Stomach (tissue), 9 donors: ENCODE measurements around the gene RAB20. TPM values are rescaled to one million over a fixed set of nuclear protein-coding genes. Genes with fewer than 3 reads are reported as not detected.

Source experiments
- DNase-seq, 2 donors: peaks; one replicate each; pipeline versions ENCODE4 v3.0.0 to v3.0.0-alpha.2; 2013 to 2019
- H3K27ac ChIP-seq, 5 donors: fragments of 200-600 bp in 4 of 5; sonication (generic) in 4 of 5; one replicate each; pipeline ENCODE4 v1.5.1; 2013 to 2019; ENCODE audit warnings: mild to moderate bottlenecking in 1 of 5, moderate library complexity in 1 of 5
- H3K27me3 ChIP-seq, 3 donors: fragments of 200-600 bp; sonication (generic); one replicate each; pipeline ENCODE4 v1.5.1; 2017 to 2019; ENCODE audit warnings: mixed run types in 1 of 3
- H3K36me3 ChIP-seq, 4 donors: fragments of 200-600 bp; sonication (generic); 1 replicate in 3 of 4; 2 replicates in 1 of 4; pipeline ENCODE4 v1.5.1; 2016 to 2019
- H3K4me1 ChIP-seq, 4 donors: fragments of 200-600 bp; sonication (generic); one replicate each; pipeline ENCODE4 v1.5.1; 2016 to 2019
- H3K4me3 ChIP-seq, 4 donors: fragments of 200-600 bp; sonication (generic) in 3 of 4; one replicate each; pipeline ENCODE4 v1.5.1; 2016 to 2019; ENCODE audit warnings: mild to moderate bottlenecking in 1 of 4
- H3K9me3 ChIP-seq, 4 donors: fragments of 200-600 bp; sonication (generic); one replicate each; pipeline ENCODE4 v1.5.1; 2016 to 2019
- EP300 ChIP-seq: sonication (generic); formaldehyde crosslinking; IDR thresholded peaks from one replicate; pipeline ENCODE4 v1.6.1; 2017; ENCODE audit warnings: antibody characterized with exemption
- POLR2A ChIP-seq, 4 donors: fragments of 450-650 bp; IDR thresholded peaks; one replicate each; pipeline ENCODE4 v1.6.1; 2016; ENCODE audit warnings: antibody characterized with exemption in 4 of 4, control low read depth in 2 of 4, mild to moderate bottlenecking in 1 of 4, moderate library complexity in 1 of 4
- POLR2AphosphoS5 ChIP-seq, 3 donors: sonication (generic); formaldehyde crosslinking; IDR thresholded peaks; one replicate each; pipeline ENCODE4 v1.6.1; 2016; ENCODE audit warnings: antibody characterized with exemption in 3 of 3
- WGBS, 5 donors: extraction: QIAGEN DNeasy Blood & Tissue Kit in 3 of 5; methylation state at CpG; one replicate each; pipeline versions ENCODE4 v1.1.5 to v1.1.7; 2013 to 2018; 5-methylcytosine and 5-hydroxymethylcytosine counted together
- intact Hi-C: fragments of 100-400 bp; cut with DNase I; formaldehyde crosslinking; loops from one replicate; pipeline ENCODE4 v1.15.1; 2023; ENCODE audit warnings: low total_unique reads
- polyA plus RNA-seq, 3 donors: library from polyadenylated mRNA; stranded (reverse); fragments of 200-250 nt; gene quantifications; one replicate each; pipeline ENCODE4 v1.2.3, GENCODE V29; 2013
- total RNA-seq, 5 donors: library from RNA; depleted of rRNA; stranded (reverse); fragments of >200 nt; gene quantifications; one replicate each; pipeline versions ENCODE4 v1.1.0 to v1.2.3, GENCODE V29; 2014 to 2016
- TF ChIP-seq, protein P1 (sequence below), 7 experiments: fragments of 450-650 bp in 4 of 7; fragments of 200-600 bp in 3 of 7; sonication (generic) in 3 of 7; IDR thresholded peaks; one replicate each; pipeline ENCODE4 v1.5.1; 2016 to 2019; ENCODE audit warnings: antibody characterized with exemption in 7 of 7, control low read depth in 2 of 7, mild to moderate bottlenecking in 1 of 7
- donor health status: healthy with polysubstance abuse.
- donor health status: Bipolar disorder and iron deficiency.
- donor health status: healthy.

RAB20 gene
- total and polyA plus RNA-seq, 8 donors: 11.7 to 44.6 (median 29.5) TPM

DNA sequence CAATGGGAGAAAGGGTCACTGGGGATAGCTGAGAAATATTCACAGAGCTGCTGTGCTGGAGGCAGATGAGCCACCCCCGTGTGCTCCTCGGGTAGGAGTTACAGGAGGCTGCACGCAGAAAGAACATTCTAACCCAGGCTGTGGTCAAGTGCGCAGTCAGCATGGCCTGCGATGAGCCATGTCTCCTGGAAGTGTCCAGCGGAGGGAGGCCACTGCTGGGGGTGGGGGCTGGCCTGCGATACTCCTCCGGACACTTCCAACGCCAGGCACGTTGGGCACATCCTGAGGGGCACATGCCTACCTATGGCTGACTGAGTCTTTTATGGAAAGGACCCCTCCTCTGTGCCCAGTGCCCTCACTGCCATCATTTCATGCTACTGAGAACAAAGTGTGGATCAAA, 55.9 kb downstream of the RAB20 start:
- WGBS, 5 donors: 92 to 99% (median 93%) methylated on average over 5 to 10 of the region's 10 CpGs
- TF ChIP-seq POLR2AphosphoS5 (IDR thresholded peaks at IDR 0.05) (no peak), EP300 (no peak), POLR2A (IDR thresholded peaks at IDR 0.05) (no peak)
- TF ChIP-seq, protein P1, sequence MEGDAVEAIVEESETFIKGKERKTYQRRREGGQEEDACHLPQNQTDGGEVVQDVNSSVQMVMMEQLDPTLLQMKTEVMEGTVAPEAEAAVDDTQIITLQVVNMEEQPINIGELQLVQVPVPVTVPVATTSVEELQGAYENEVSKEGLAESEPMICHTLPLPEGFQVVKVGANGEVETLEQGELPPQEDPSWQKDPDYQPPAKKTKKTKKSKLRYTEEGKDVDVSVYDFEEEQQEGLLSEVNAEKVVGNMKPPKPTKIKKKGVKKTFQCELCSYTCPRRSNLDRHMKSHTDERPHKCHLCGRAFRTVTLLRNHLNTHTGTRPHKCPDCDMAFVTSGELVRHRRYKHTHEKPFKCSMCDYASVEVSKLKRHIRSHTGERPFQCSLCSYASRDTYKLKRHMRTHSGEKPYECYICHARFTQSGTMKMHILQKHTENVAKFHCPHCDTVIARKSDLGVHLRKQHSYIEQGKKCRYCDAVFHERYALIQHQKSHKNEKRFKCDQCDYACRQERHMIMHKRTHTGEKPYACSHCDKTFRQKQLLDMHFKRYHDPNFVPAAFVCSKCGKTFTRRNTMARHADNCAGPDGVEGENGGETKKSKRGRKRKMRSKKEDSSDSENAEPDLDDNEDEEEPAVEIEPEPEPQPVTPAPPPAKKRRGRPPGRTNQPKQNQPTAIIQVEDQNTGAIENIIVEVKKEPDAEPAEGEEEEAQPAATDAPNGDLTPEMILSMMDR (IDR thresholded peaks at IDR 0.05): no peak
- Histone ChIP-seq H3K4me1 (peaks cover 32 to 64% (median 43%) of the 10 kb centered on the region in 4 donors), H3K9me3 (peaks cover 0 to 3% (median 0%) of the 10 kb centered on the region in 4 donors), H3K36me3 (peaks cover 40 to 90% (median 89%) of the 10 kb centered on the region in 4 donors), H3K27ac (peak overlapping the region in 4 of 5 donors; percentile 88 to 94 (median 90)), H3K4me3 (no peak overlapping the region), H3K27me3 (no peaks in the 10 kb centered on the region)
- no peak for DNase-seq
- intact Hi-C loops: no loop called here

DNA sequence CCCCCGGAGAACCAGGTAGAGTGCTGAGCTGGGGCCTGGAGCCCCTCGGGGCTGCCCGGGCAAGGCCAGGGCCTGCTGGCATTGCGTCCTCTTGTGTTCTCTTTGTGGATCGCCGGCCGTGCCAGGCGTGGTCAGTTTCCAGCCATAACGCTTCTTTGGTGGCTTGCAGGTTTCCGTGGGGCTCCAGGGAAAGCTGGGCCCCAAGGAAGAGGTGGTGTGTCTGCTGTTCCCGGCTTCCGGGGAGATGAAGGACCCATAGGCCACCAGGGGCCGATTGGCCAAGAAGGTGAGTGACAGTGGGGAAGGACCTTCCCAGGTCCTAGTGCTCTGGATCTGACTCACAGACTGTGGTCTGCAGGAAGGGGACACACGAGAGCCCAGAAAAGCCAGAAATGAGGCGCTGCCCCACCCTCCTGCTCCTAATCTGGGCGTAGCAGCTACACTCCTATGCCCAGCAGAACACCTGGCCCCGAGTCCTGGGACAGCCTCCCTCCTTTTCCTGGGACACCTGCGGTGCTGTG, 57.5 kb downstream of the RAB20 start:
- 76 to 82% (median 78%) methylated on average over 15 to 18 of the region's 18 CpGs for WGBS, 5 donors
- no peaks in the 10 kb centered on the region for H3K27me3 ChIP-seq
- peaks cover 26 to 48% (median 35%) of the 10 kb centered on the region in 4 donors for H3K4me1 ChIP-seq
- DNase-seq: no peak
- peaks cover 0 to 5% (median 0%) of the 10 kb centered on the region in 4 donors for H3K9me3 ChIP-seq
- no peak for TF ChIP-seq POLR2AphosphoS5 (IDR thresholded peaks at IDR 0.05)
- TF ChIP-seq EP300: no peak
- TF ChIP-seq, protein P1 (IDR thresholded peaks at IDR 0.05): no peak
- TF ChIP-seq POLR2A (IDR thresholded peaks at IDR 0.05): no peak
- peak overlapping the region in 3 of 5 donors; percentile 38 to 50 (median 48) for H3K27ac ChIP-seq
- H3K36me3 ChIP-seq: peaks cover 44 to 97% (median 91%) of the 10 kb centered on the region in 4 donors
- no peak overlapping the region for H3K4me3 ChIP-seq
- intact Hi-C loops: no loop called here

GRCh38 chr13:110503037-110503901, 58.3 kb downstream of the RAB20 start:
- TF ChIP-seq EP300 (no peak), POLR2AphosphoS5 (IDR thresholded peaks at IDR 0.05) (no peak), POLR2A (IDR thresholded peaks at IDR 0.05) (no peak)
- TF ChIP-seq, protein P1 (IDR thresholded peaks at IDR 0.05): no peak
- 75 to 83% (median 79%) methylated on average over 14 to 20 of the region's 20 CpGs for WGBS, 5 donors
- no peak for DNase-seq
- peak overlapping the region in 3 of 5 donors; percentile 38 to 50 (median 48) for H3K27ac ChIP-seq
- intact Hi-C loops: no loop called here
- H3K4me3 ChIP-seq: no peak overlapping the region
- H3K36me3 ChIP-seq: peaks cover 43 to 98% (median 92%) of the 10 kb centered on the region in 4 donors
- H3K9me3 ChIP-seq: peaks cover 0 to 5% (median 0%) of the 10 kb centered on the region in 4 donors
- H3K4me1 ChIP-seq: peaks cover 25 to 40% (median 29%) of the 10 kb centered on the region in 4 donors
- no peaks in the 10 kb centered on the region for H3K27me3 ChIP-seq

DNA sequence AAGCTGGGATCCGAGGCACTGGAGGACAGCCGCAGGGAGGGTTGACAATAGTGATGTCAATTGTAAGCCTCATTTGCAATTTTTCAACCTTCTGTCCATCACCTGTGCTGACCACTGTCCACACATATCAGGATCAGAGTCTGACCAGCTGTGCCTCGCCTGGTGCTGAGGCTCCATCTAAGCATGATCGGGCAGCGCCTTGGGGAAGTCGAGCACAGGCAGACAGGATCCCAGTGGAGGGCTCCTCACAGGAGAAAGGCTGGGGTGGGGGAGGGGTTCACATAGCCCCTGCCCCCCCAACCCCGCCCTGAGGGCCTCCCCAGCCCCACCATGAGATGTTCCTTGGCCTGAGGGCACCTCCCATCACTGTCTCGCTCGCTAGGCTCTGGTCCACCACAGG, 60.3 kb downstream of the RAB20 start:
- Histone ChIP-seq H3K4me3 (no peak overlapping the region), H3K4me1 (peaks cover 5 to 20% (median 9%) of the 10 kb centered on the region in 4 donors), H3K27me3 (no peaks in the 10 kb centered on the region), H3K27ac (no peak overlapping the region), H3K36me3 (peaks cover 37 to 98% (median 94%) of the 10 kb centered on the region in 4 donors), H3K9me3 (peaks cover 0 to 5% (median 0%) of the 10 kb centered on the region in 4 donors)
- intact Hi-C loops: no loop called here
- 88 to 96% (median 94%) methylated on average over 7 to 9 of the region's 9 CpGs for WGBS, 5 donors
- no peak for TF ChIP-seq EP300
- no peak for DNase-seq
